HFFc6 (cell line): ENCODE results near the gene SPARC. TPM values are rescaled to one million over a fixed set of nuclear protein-coding genes. Genes with fewer than 3 reads are reported as not detected.

Source experiments
- DNase-seq: peaks from one replicate; pipeline ENCODE4 v3.0.0-alpha.2; 2018
- H3K27ac Mint-ChIP-seq: 2 replicates; pipeline ENCODE4 v1.8.0; 2020; ENCODE audit warnings: mild to moderate bottlenecking, mixed read lengths
- H3K27me3 Mint-ChIP-seq: 2 replicates; pipeline ENCODE4 v1.8.0; 2021; ENCODE audit warnings: mild to moderate bottlenecking, moderate library complexity, mixed read lengths; ENCODE audit not compliant: insufficient read depth
- H3K36me3 Mint-ChIP-seq: 2 replicates; pipeline ENCODE4 v1.8.0; 2021; ENCODE audit warnings: low read depth, mixed read lengths
- H3K4me1 Mint-ChIP-seq: 2 replicates; pipeline ENCODE4 v1.8.0; 2020; ENCODE audit warnings: low read depth, mixed read lengths
- H3K4me3 Mint-ChIP-seq: 2 replicates; pipeline ENCODE4 v1.8.0; 2020; ENCODE audit warnings: mild to moderate bottlenecking, moderate library complexity, mixed read lengths
- H3K9me3 Mint-ChIP-seq: 2 replicates; pipeline ENCODE4 v1.8.0; 2020; ENCODE audit warnings: mild to moderate bottlenecking, mixed read lengths
- total RNA-seq, 6 experiments: library from RNA; stranded (reverse); fragmentation: NEBNext Ultra II Directional; extraction: Animal tissue kit (Norgen Biotek cat#: 25700); gene quantifications; 2 replicates in 1 of 6; 3 replicates in 5 of 6; pipeline ENCODE4 v1.2.3, GENCODE V29; 2021
- TF ChIP-seq, protein P1 (sequence below): fragments of 200-600 bp; sonication (generic); IDR thresholded peaks from 2 replicates; pipeline ENCODE4 v1.5.0; 2021; ENCODE audit warnings: antibody characterized with exemption, mild to moderate bottlenecking

SPARC gene
- total RNA-seq, 6 experiments from 2014 or later: 3,729 to 5,836 (median 4,094) TPM

DNA sequence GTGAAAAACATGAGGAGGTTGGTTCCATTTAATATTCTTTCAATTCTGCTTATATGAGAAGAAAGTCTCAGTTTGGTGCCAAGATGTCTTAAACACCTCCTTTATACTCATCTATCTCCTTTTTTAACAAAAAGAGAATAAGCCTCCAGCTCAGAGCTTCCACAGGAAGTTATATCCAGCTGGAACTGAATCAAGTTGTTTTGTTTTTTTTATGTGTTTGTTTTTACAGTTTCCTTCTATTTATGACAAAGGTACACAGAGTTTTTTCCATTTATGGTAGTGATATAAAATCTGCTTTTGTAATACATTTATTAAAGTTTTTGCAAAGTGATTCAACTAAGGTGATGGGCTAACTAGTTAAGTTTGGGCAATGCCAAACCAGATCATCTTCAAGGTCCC lies 10.4 kb downstream of the SPARC start:
- peaks cover 84% of the 10 kb centered on the region for H3K36me3 Mint-ChIP-seq
- TF ChIP-seq, protein P1, sequence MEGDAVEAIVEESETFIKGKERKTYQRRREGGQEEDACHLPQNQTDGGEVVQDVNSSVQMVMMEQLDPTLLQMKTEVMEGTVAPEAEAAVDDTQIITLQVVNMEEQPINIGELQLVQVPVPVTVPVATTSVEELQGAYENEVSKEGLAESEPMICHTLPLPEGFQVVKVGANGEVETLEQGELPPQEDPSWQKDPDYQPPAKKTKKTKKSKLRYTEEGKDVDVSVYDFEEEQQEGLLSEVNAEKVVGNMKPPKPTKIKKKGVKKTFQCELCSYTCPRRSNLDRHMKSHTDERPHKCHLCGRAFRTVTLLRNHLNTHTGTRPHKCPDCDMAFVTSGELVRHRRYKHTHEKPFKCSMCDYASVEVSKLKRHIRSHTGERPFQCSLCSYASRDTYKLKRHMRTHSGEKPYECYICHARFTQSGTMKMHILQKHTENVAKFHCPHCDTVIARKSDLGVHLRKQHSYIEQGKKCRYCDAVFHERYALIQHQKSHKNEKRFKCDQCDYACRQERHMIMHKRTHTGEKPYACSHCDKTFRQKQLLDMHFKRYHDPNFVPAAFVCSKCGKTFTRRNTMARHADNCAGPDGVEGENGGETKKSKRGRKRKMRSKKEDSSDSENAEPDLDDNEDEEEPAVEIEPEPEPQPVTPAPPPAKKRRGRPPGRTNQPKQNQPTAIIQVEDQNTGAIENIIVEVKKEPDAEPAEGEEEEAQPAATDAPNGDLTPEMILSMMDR: no peak
- peaks cover 100% of the 10 kb centered on the region for H3K4me1 Mint-ChIP-seq
- peak overlapping the region; percentile 99 for H3K27ac Mint-ChIP-seq
- no peak for DNase-seq
- peak overlapping the region; percentile 99 for H3K4me3 Mint-ChIP-seq
- peaks cover 25% of the 10 kb centered on the region for H3K27me3 Mint-ChIP-seq
- H3K9me3 Mint-ChIP-seq: no peaks in the 10 kb centered on the region

DNA sequence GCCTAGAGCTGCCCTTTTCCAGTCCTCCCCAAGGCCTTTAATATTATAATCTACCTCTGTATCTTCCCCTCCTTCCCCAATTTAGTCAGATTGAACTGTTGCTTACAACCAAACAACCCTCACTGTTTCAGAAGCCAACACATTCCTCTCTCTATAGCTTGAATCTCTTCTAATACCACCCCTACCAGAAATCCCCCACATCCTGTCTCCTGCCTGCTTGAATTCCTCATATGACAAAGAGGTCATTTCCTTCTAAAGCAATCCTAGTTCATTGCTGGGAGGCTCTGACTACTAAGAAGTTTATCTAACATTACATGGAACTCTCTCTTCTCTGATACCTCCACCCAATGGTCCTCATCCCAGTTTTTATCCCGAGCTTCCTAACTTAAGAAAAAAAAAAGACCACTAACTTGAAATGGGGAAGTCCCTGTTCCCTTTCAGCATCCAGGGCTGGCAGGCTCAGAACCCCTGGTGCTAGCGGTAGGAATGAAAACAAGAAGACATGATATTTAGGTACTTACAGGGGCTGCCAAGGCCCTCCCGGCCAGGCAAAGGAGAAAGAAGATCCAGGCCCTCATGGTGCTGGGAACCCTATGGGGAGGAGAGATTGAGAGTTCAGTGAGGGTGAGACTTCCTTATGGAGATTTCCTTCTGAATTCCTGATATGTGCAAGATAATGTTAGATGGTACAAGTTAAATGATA lies 11.0 kb downstream of the SPARC start:
- TF ChIP-seq, protein P1: no peak
- H3K4me1 Mint-ChIP-seq: peaks cover 100% of the 10 kb centered on the region
- peak overlapping the region; percentile 99 for H3K4me3 Mint-ChIP-seq
- no peak for DNase-seq
- peaks cover 24% of the 10 kb centered on the region for H3K27me3 Mint-ChIP-seq
- H3K36me3 Mint-ChIP-seq: peaks cover 86% of the 10 kb centered on the region
- no peaks in the 10 kb centered on the region for H3K9me3 Mint-ChIP-seq
- peak overlapping the region; percentile 99 for H3K27ac Mint-ChIP-seq

DNA sequence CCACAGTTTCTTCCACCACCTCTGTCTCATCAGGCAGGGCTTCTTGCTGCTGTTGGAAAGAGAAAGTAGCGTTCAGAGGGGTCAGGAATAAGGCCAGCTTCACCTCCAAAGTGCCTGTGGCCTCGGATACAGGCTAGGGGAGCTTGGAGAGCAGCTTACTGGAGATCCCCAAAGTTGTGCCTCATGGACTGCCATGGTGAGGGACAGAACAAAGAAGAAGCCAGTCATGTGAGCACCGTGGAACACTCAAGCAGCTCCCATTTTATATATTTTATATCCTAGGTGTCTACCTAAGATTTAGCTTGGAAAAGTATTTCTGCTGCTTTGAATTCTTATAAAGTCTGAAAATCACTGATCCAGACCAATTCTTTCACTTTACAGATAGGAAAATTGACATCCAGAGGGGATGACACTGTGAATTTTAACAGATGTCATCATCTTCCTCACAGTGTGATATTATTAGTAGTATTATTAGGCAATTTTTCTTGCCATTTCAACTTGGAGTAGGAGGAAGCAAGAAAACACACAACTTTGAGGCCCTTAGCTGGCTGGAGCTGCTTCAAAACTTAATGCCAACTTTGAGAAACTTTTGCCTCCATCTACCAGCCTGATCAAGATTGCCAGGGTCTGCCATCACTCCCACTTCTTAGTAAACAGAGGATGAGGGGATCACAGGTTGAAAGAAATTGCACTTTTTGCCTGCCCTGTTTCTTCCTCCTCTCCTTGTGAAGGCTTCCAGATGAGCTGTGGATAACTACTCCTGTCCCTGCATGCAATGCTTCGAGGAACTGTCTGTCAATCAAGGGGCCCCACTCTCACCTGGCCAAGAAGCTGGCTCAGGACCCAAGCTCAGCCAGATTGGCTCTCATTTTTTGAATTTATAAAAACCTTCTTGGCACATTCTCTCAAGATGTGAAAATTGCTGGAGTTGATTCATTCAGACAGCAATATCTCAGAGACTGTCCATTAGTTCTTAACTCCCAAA lies 11.8 kb downstream of the SPARC start:
- DNase-seq: no peak
- Mint-ChIP-seq H3K4me3 (peak overlapping the region; percentile 99), H3K4me1 (peaks cover 100% of the 10 kb centered on the region), H3K27ac (peak overlapping the region; percentile 99), H3K36me3 (peaks cover 90% of the 10 kb centered on the region), H3K27me3 (peaks cover 25% of the 10 kb centered on the region), H3K9me3 (no peaks in the 10 kb centered on the region)
- TF ChIP-seq, protein P1: no peak

DNA sequence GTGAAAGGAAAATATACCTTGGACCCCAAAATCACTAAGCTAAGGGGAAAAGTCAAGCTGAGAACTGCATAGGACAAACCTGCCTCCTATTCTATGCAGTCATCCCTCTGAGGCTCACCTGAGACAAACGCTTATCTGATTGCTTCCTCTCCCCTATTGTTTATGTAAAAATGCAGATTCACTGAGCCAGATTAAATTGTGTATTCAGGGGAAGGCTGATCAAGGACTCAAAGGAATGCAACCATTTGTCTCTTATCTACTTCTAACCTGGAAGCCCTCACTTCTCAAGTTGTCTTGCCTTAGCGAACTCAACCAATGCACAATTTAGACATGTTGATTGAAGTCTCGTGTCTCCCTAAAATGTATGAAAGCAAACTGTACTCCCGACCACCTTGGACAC lies 13.3 kb downstream of the SPARC start:
- peak overlapping the region; percentile 27 for H3K4me3 Mint-ChIP-seq
- TF ChIP-seq, protein P1: no peak
- peaks cover 20% of the 10 kb centered on the region for H3K27me3 Mint-ChIP-seq
- peaks cover 100% of the 10 kb centered on the region for H3K4me1 Mint-ChIP-seq
- H3K36me3 Mint-ChIP-seq: peaks cover 92% of the 10 kb centered on the region
- no peaks in the 10 kb centered on the region for H3K9me3 Mint-ChIP-seq
- DNase-seq: no peak
- H3K27ac Mint-ChIP-seq: peak overlapping the region; percentile 99

DNA sequence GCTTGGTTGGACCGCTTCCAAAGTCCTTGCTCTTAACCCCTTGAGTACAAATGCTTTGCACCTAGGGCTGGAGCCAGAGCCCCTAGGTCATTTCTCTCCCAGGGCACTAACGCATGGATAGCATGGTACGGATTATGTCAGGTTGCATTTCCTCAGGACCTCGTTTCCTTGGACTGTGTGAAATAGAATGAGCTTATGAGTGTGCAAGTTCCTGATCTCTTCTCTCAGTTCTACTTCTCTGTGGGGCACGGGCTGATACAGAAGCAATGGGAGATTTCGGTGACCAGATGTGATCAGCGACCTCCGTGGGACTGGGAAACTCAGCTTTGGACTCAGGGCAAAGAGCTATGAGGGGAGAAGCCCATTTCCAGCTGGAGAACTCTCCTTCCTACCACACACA lies 14.2 kb downstream of the SPARC start:
- no peaks in the 10 kb centered on the region for H3K9me3 Mint-ChIP-seq
- peaks cover 100% of the 10 kb centered on the region for H3K4me1 Mint-ChIP-seq
- TF ChIP-seq, protein P1: no peak
- H3K27ac Mint-ChIP-seq: peak overlapping the region; percentile 99
- peaks cover 24% of the 10 kb centered on the region for H3K27me3 Mint-ChIP-seq
- no peak for DNase-seq
- H3K4me3 Mint-ChIP-seq: peak overlapping the region; percentile 27
- peaks cover 93% of the 10 kb centered on the region for H3K36me3 Mint-ChIP-seq
